Endometrium (tissue), 2 donors: Measurements from ENCODE around the gene CCSER1.
"Not testable (repeated sequence)": the region's sequence is repeated elsewhere in the genome, so short reads cannot be mapped to it uniquely, and the experiment has no call there.

Experiments used
- FAIRE-seq: peaks from 2 replicates; lab custom pipeline; 2012; peaks lifted over from hg19 to GRCh38; lab: Jason Lieb, UNC
- donor health status: control.
- donor health status: control.

CCSER1 gene

DNA sequence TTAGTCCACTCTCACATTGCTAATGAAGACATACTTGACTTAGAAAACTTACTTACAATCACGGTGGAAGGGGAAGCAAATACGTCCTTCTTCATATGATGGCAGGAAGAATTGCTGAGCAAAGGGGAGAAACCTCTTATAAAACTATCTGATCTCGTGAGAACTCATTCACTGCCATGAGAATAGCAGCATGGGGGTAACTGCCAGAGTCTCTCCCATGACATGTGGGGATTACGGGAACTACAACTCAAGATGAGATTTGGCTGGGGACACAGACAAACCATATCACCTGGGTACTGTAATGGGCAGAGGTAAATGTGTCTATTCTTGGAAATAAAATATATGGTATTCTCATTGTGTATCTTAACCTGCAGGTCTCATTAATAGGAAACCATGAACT lies 1464.9 kb downstream of the CCSER1 start:
- no peak for FAIRE-seq

DNA sequence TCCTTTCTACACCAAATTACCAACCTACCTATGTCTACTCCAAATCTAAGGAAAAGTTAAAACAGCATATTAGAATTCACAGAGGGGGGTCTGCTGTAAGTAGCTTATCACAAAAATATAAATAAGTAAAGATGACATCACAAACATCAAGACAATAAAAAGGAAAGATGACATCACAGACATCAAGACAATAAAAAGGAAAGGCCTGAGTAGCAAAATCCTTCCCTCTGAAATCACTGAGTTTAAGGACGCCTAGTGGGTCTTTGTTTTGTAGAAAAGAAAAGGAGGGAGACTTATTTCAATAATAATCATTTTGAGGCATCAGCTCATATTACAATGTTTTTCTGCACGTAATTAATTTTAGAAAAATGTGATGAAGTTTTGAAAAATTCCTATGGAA lies 1469.5 kb downstream of the CCSER1 start:
- no peak for FAIRE-seq

DNA sequence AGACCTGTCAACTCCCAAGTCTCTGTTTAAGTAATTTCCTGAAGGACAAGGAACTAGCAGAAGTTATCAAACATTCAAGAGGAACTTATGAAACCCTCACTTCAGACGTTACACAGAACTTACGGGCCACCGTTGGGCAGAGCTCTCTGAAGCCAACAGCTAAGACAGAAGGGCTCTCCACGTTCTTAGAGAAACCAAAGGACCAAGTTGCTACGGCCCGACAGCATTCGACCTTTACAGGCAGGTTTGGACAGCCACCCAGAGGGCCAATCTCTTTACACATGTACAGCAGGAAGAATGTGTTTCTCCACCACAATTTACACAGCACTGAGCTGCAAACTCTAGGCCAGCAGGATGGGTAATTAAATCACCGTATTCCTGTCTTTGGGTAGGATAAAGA lies 1471.5 kb downstream of the CCSER1 start:
- FAIRE-seq: no peak

DNA sequence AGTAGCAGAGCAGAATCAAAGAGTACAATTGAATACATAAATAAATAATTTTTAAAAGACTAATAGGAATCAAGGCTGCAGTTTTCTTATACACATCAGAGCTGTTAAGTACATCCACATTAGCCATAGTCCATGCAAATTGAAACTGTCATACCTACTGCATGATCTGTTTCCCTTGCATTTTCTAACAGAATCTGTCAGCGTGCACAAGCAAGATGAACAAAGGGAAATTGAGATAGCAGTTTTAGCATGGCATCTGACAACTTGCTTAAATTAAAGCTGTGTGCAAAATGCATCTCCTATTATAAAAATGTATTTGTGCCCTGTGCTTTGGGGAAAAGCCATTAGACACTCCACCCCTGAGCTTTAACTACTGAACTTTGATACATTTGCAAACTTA lies 1473.1 kb downstream of the CCSER1 start:
- no peak for FAIRE-seq

DNA sequence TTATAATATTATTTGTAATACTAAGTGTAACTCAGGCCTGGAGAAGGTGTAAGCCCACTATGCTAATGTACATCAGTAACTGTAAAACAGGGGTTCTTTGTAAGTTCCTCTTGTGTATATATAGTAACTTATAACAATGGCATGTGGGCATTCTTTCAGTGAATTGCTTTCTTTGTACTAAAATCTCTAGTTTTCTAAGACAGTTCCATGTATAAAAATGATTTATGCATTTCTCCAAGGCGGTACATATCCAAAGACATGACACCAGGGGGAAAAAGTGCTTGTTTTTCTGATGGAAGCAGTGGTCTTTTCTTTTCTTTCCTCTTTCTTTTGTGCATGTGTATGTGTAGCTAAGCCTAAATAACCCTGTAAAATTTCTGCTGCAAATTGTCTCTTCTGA lies 1474.2 kb downstream of the CCSER1 start:
- FAIRE-seq: no peak

DNA sequence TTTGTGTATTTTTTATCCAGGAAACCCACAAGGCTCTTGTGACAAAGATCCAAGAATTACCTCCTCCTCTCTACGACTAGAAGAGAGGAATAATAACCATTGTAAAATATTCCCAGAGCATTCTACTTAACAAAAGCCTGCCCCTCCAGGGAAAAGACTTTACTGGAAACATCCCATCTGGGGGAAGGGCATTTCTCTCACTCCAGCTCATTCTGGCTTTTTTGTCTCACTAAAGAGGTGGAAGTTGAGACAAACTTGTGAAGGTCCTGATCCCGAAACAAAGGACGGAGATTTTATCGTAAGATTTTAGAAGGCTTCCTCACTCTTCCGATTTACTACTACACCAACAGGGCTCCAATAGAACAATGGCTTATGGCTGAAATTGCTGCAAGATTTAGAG lies 1484.6 kb downstream of the CCSER1 start:
- FAIRE-seq: no peak

DNA sequence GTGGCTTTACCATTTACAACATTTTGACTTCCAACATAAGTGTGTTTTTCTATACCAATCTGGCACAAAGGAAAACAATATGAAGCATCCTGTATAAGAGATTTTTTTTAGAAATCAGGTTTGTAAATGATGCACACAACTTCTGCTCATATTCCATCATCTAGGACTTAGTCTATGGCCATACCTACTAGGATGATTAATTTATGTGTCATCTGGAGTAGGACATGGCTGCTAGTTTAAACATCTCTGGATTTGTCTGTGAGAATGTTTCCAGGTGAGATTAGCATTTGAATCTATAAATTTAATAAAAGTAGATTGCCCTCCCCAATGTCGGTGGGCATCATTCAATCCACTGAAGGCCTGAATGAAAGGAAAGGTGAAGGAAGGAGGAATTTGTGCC lies 1493.8 kb downstream of the CCSER1 start:
- FAIRE-seq: no peak

DNA sequence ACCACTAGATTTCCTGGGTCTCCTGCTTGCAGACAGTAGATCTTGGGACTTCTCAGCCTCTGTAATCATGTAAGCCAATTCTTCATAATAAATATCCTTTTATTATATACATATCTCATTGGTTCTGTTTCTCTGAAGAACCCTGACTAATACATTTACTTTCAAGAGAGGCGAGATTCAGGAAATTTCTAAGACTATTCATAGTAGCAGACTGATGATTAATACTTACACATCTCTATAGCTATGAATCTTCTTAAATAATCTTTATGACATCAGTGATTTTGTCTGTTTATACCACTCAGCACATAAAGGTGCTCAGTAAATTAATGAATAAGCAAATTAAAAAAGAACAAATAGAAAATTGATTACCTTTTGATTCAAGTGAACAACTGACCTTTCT lies 1494.3 kb downstream of the CCSER1 start:
- no peak for FAIRE-seq

DNA sequence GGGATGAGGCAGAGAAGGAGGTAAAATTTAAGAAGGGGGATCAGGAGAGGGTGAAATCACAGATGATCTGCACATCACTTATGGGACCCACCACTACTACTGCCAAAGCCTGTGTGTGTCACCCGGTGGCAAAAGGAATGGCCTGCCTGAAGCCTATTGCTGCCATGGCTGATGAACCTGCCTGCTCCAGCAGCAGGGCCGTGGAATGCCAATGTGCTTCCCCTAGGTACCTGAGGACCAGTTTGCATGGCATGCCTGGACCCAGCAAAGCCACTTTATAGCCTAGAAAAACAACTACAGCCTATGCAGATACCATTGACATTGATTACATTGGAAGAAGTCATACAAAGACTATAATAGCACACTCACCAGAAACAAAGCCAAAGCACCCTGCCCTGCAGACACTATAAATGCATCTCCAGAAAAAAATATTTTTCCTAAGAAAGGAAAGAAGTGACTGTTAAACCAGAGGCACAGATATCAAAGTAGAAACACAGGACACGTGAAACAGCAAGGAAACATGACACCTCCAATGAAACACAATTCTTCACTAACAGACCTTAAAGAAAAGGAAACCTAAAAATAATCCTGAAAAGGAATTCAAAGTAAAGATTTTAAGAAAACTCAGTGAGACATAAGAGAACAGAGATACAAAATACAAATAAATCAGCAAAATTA lies 1495.9 kb downstream of the CCSER1 start:
- FAIRE-seq: no peak

DNA sequence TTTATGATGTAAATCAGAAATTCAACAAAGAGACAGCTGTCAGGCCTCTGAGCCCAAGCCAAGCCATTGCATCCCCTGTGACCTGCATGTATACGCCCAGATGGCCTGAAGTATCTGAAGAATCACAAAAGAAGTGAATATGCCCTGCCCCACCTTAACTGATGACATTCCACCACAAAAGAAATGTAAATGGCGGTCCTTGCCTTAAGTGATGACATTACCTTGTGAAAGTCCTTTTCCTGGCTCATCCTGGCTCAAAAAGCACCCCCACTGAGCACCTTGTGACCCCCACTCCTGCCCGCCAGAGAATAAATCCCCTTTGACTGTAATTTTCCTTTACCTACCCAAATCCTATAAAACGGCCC lies 1496.4 kb downstream of the CCSER1 start:
- not testable (repeated sequence) for FAIRE-seq

DNA sequence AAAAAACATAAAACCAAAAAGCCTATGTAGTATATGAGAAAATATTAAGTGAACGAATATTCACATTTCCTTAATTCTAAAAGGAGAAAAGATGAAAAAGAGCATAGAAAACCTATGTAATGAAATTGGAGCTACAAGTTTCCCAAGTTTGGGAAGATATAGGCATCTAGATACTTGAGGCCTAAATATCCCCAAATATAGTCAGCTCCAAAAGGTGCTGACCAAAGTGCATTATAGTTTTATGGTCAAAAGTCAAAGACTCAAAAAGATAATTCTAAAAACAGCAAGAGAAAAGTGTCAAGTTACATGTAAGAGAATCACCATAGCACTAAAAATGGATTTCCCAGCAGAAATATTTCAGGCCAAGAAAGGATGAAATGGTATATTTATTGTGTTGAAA lies 1502.9 kb downstream of the CCSER1 start:
- FAIRE-seq: no peak

DNA sequence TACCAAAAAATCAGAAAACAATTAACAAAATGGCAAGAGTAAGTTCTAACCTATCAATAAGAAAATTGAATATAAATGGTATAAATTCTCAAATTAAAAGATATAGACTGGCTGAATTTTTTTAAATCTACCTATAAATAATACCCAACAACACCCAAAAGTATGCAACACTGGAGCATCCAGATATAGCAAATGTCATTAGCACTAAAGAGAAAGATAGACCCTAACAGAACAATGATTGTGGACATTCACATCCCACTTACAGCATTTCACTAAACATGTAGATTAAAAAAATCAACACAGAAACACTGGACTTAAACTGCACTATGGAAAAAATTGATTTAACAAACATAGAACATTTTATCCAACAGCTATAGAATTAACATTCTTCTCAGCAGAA lies 1503.6 kb downstream of the CCSER1 start:
- FAIRE-seq: no peak

DNA sequence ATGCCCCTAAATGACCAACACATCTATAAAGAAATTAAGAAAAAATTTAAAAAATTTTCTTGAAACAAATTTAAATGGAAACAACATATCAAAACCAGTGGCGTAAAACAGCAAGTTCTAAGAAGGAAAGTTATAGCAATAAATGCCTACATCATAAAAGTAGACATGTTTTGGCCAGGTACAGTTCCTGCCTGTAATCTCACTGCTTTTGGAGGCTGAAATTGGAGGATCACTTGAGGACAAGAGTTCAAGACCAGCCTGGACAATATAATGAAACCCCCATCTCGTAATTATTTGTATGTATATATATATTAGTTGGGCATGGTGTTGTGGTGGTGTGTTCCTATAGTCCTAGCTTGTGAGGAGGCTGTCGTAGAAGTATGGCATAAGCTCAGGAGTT lies 1504.1 kb downstream of the CCSER1 start:
- FAIRE-seq: no peak

DNA sequence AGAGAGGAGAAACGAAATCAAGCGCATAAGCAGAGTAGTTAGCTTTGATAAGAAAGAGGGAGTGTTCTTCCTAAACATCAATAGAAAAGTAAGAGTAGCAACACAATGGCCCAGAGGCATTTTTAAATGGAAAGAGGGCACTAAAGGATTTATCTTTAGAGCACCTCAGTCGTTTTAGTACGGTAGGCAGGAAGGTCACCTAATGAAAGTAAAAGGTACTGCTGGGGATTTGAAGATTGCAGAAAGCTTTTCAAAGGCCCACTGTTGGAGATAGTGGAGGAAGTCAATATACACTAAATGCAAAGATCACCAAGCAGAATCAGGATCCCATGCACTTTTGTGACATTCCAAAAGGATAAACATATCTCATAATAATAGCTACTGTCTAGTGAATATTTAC lies 1508.9 kb downstream of the CCSER1 start:
- no peak for FAIRE-seq
